ENCODE results near the gene GPX7.

- TF ChIP-seq CTCF (IDR thresholded peaks at IDR 0.05; ENCODE audit: insufficient read depth, low read length, poor library complexity, severe bottlenecking) (no peak), EZH2phosphoT487 (conservative IDR thresholded peaks at IDR 0.05; ENCODE audit: low read length) (no peak)
These were observed 13.6 kb upstream of the GPX7 start for GRCh38 chr1:52588535-52588934.

All from SU-DHL-6 (cell line).